HepG2 (cell line): Measurements from ENCODE around the gene UXS1. TPM values are rescaled to one million over a fixed set of nuclear protein-coding genes. Genes with fewer than 3 reads are reported as not detected.

Experiments
- ATAC-seq: fragments of 200-7000 bp; cut with Tn5 transposase; 3 replicates; pipeline ENCODE4 v1.9.1; 2020; ENCODE audit warnings: mild to moderate bottlenecking, moderate library complexity
- BruUV-seq: library from RNA; stranded (reverse); fragments of 400-500 nt; replicated peaks from 2 replicates; lab custom pipeline; 2021; lab: Mats Ljungman, UMichigan
- CTCF ChIA-PET: fragments of 300-600 bp; formaldehyde crosslinking; extraction: SDS; loops from one replicate; lab custom pipeline; 2021; ENCODE audit warnings: low total read pairs, inconsistent platforms, low intra/inter-chr PET ratio; lab: Yijun Ruan, JAX
- POLR2A ChIA-PET: fragments of 350-600 bp; sonication (Branson Sonifier 250); formaldehyde crosslinking; loops from one replicate; lab custom pipeline; 2020; ENCODE audit warnings: antibody characterized with exemption, inconsistent platforms; lab: Yijun Ruan, JAX
- DNase-seq: peaks from one replicate; pipeline ENCODE4 v3.0.0-alpha.2; 2015; ENCODE audit warnings: low spot score
- FAIRE-seq: peaks from 3 replicates; lab custom pipeline; 2011; peaks lifted over from hg19 to GRCh38; lab: Jason Lieb, UNC
- H2AFZ ChIP-seq: one replicate; pipeline ENCODE4 v1.6.1; 2011; ENCODE audit warnings: low read length, inconsistent platforms
- H3K27ac ChIP-seq: fragments of 300-600 bp; 3 replicates; pipeline ENCODE4 v1.8.0; 2011; ENCODE audit warnings: mixed run types, mild to moderate bottlenecking, mixed read lengths, low read length, inconsistent platforms; ENCODE audit not compliant: insufficient read depth; ENCODE audit errors: extremely low read length
- H3K27me3 ChIP-seq, 2 experiments: fragments of 200-600 bp in 1 of 2; 2 replicates in 1 of 2; 3 replicates in 1 of 2; pipeline versions ENCODE4 v1.6.0 to v1.8.0; 2011; ENCODE audit warnings: low read length in 2 of 2, mild to moderate bottlenecking in 2 of 2, moderate library complexity in 2 of 2, inconsistent platforms in 1 of 2; ENCODE audit not compliant: insufficient read depth in 2 of 2, control insufficient read depth in 1 of 2
- H3K36me3 ChIP-seq, 2 experiments: fragments of 200-600 bp in 1 of 2; replicated peaks in 1 of 2; 2 replicates in 1 of 2; 3 replicates in 1 of 2; pipeline versions ENCODE4 v1.5.1 to v1.8.0; 2011; ENCODE audit warnings: low read length in 2 of 2, inconsistent platforms in 1 of 2; ENCODE audit not compliant: insufficient read depth in 2 of 2, control insufficient read depth in 1 of 2
- H3K4me1 ChIP-seq: 2 replicates; pipeline ENCODE4 v1.5.1; 2012; ENCODE audit warnings: low read length, inconsistent platforms; ENCODE audit not compliant: insufficient read depth
- H3K4me2 ChIP-seq: 2 replicates; pipeline ENCODE4 v1.6.0; 2011; ENCODE audit warnings: low read depth, low read length, inconsistent platforms
- H3K4me3 ChIP-seq, 3 experiments: fragments of 200-600 bp in 1 of 3; sonication (generic), shearing (Covaris generic) in 1 of 3; replicated peaks in 1 of 3; 2 replicates each; pipeline ENCODE4 v1.5.1; 2011 to 2016; ENCODE audit warnings: low read length in 3 of 3, inconsistent platforms in 2 of 3, low read depth in 2 of 3, mild to moderate bottlenecking in 2 of 3, control low read depth in 1 of 3, mixed read lengths in 1 of 3; ENCODE audit not compliant: insufficient read depth in 1 of 3
- H3K79me2 ChIP-seq: one replicate; pipeline ENCODE4 v1.6.1; 2011; ENCODE audit warnings: low read length, inconsistent platforms; ENCODE audit not compliant: insufficient read depth
- H3K9ac ChIP-seq: 2 replicates; pipeline ENCODE4 v1.6.0; 2011; ENCODE audit warnings: mild to moderate bottlenecking, low read depth, low read length, inconsistent platforms; ENCODE audit not compliant: insufficient read depth
- H3K9me3 ChIP-seq: 2 replicates; pipeline ENCODE4 v1.5.1; 2012; ENCODE audit warnings: mild to moderate bottlenecking, low read length
- H4K20me1 ChIP-seq: 2 replicates; pipeline ENCODE4 v1.6.0; 2011; ENCODE audit warnings: inconsistent platforms, mild to moderate bottlenecking, low read length, moderate library complexity; ENCODE audit not compliant: insufficient read depth
- BRCA1 ChIP-seq: sonication (generic); formaldehyde crosslinking; IDR thresholded peaks from 2 replicates; pipeline ENCODE4 v1.4.0; 2020; ENCODE audit warnings: missing genetic modification reagents
- GABPA ChIP-seq, 2 experiments: IDR thresholded peaks; 2 replicates each; pipeline ENCODE4 v1.6.1; 2011 to 2016; ENCODE audit warnings: low read depth in 2 of 2, low read length in 1 of 2, missing biosample characterization in 1 of 2, missing genetic modification characterization in 1 of 2
- HNRNPH1 ChIP-seq: fragments of 200-400 bp; formaldehyde crosslinking; optimal IDR thresholded peaks from 2 replicates; pipeline ENCODE3; 2017; ENCODE audit warnings: mild to moderate bottlenecking, low read depth, low read length
- YEATS2 ChIP-seq: sonication (generic); formaldehyde crosslinking; IDR thresholded peaks from 2 replicates; pipeline ENCODE4 v1.4.0; 2020; ENCODE audit warnings: missing genetic modification reagents, borderline replicate concordance
- ZFP82 ChIP-seq: sonication (generic); formaldehyde crosslinking; IDR thresholded peaks from 2 replicates; pipeline ENCODE4 v1.5.1; 2020; ENCODE audit warnings: mild to moderate bottlenecking, missing genetic modification reagents, borderline replicate concordance
- ZIK1 ChIP-seq: sonication (generic); formaldehyde crosslinking; IDR thresholded peaks from 2 replicates; pipeline ENCODE4 v1.5.0; 2020; ENCODE audit warnings: mild to moderate bottlenecking, low read depth, missing genetic modification reagents, borderline replicate concordance
- ZNF660 ChIP-seq: sonication (generic); formaldehyde crosslinking; IDR thresholded peaks from 2 replicates; pipeline ENCODE4 v1.5.1; 2020; ENCODE audit warnings: mild to moderate bottlenecking, low read depth, missing genetic modification reagents, borderline replicate concordance
- WGBS: methylation state at CpG from one replicate; pipeline ENCODE4 v1.1.6; 2017; ENCODE audit warnings: low lambda C conversion rate; 5-methylcytosine and 5-hydroxymethylcytosine counted together
- in situ Hi-C: cut with HindIII; loops from 2 replicates; pipeline ENCODE4 v1.10.0; 2017; ENCODE audit warnings: low pct_unique_long_range_greater_than_20kb; ENCODE audit not compliant: extremely low pct_ligation_motif_present
- intact Hi-C: fragments of 100-400 bp; cut with micrococcal nuclease; formaldehyde crosslinking; loops from one replicate; pipeline ENCODE4 v1.10.0; 2022; ENCODE audit not compliant: unreplicated experiment
- polyA plus RNA-seq, 8 experiments: library from polyadenylated mRNA; depleted of rRNA in 3 of 8; stranded (reverse) in 7 of 8; unstranded in 1 of 8; fragments of >200 nt; fragmentation: Illumina TruSeq in 4 of 8; extraction: Trizol in 4 of 8; gene quantifications; 2 replicates each; pipeline versions ENCODE4 v1.2.1 to v1.2.3, GENCODE V29; 2011 to 2016; ENCODE audit warnings: low read depth in 4 of 8, missing spikeins in 1 of 8, mixed read lengths in 1 of 8; ENCODE audit not compliant: insufficient read depth in 1 of 8
- total RNA-seq, 5 experiments: library from RNA; depleted of rRNA; stranded (reverse); fragments of >200 nt; fragmentation: Illumina TruSeq; extraction: Trizol; gene quantifications; 2 replicates each; pipeline ENCODE4 v1.2.3, GENCODE V29; 2016; ENCODE audit warnings: low read depth in 1 of 5
- TF ChIP-seq, protein P1 (sequence below): sonication (generic); formaldehyde crosslinking; IDR thresholded peaks from 2 replicates; pipeline ENCODE4 v1.5.0; 2020; ENCODE audit warnings: mild to moderate bottlenecking, missing genetic modification reagents, moderate library complexity

UXS1 gene
- total and polyA plus RNA-seq, 2 of the 13 experiments (the other 11 are each of a cell fraction or from before 2014, with no cell fraction given): 53.3 to 110 TPM

DNA sequence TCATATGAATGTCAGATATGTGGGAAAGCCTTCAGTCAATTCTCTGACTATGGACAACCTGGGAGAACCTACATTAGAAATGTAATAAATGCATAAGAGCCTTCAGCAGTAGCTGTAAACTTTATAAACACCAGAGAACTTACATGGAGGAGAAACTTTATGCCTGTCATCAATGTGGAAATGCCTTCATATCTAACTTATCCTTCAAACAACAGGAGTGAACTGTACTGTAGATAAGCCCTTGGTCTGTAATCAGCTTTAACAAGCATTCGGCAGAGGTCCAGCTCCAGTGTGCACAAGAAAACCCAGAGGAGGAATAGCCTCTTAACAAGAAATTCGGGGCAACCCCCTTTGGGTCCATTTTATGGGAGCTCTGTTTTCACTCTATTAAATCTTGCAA, 14.8 kb upstream of the UXS1 start:
- Histone ChIP-seq H3K4me2 (no peak overlapping the region), H3K79me2 (no peaks in the 10 kb centered on the region), H4K20me1 (no peaks in the 10 kb centered on the region), H3K27ac (no peak overlapping the region), H3K27me3 (peaks cover 0 to 13% of the 10 kb centered on the region in 2 experiments; a peak in 4 of 5 replicates), H3K36me3 (no peaks in the 10 kb centered on the region), H3K4me1 (no peaks in the 10 kb centered on the region), H3K4me3 (no peak overlapping the region), H3K9me3 (no peaks in the 10 kb centered on the region), H2AFZ (no peak overlapping the region), H3K9ac (no peak overlapping the region)
- 10% methylated on average over 2 of the region's 2 CpGs for WGBS
- BruUV-seq: no TSS peak
- no peak for FAIRE-seq
- intact Hi-C loops (no loop called here), in situ Hi-C loops (no loop called here)
- POLR2A ChIA-PET: no interaction called here
- no peak for DNase-seq
- CTCF ChIA-PET: no interaction called here
- no peak for ATAC-seq
- TF ChIP-seq HNRNPH1: no peak
- TF ChIP-seq ZFP82 (CRISPR knock-in tag): no peak
- TF ChIP-seq YEATS2: no peak
- no peak for TF ChIP-seq GABPA (IDR thresholded peaks at IDR 0.05; ENCODE audit: low read depth, low read length)
- no peak for TF ChIP-seq GABPA (CRISPR knock-in tag; IDR thresholded peaks at IDR 0.05; ENCODE audit: low read depth)
- no peak for TF ChIP-seq ZIK1 (CRISPR knock-in tag)
- no peak for TF ChIP-seq ZNF660 (CRISPR knock-in tag)

DNA sequence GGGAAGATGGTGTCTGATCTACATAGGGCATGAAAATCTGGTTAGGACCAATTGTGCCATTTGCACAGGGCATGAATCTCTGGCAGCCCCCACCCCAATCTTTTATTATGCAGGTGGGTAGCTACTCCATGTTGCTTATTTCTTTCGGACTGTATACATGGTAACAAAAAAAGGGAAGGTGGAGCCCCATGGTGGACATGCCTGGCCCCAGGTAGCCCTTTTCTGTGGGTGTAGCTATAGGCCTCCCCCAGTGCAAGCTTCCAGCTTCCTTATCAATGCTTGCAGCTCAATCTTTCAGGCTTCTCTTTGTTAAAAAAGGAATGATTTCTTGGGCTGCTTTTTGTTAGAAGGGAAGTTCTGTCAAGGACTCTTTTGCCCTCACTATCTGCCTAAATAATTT, 14.3 kb upstream of the UXS1 start:
- no peaks in the 10 kb centered on the region for H3K79me2 ChIP-seq
- ATAC-seq (no peak), DNase-seq (no peak), FAIRE-seq (no peak)
- no peak overlapping the region for H2AFZ ChIP-seq
- H4K20me1 ChIP-seq: no peaks in the 10 kb centered on the region
- peaks cover 0 to 12% of the 10 kb centered on the region in 2 experiments; a peak in 4 of 5 replicates for H3K27me3 ChIP-seq
- intact Hi-C loops: no loop called here
- WGBS: 17% methylated on average over 1 of the region's 1 CpG
- H3K9me3 ChIP-seq: no peaks in the 10 kb centered on the region
- H3K4me1 ChIP-seq: no peaks in the 10 kb centered on the region
- no peak overlapping the region for H3K9ac ChIP-seq
- BruUV-seq: no TSS peak
- H3K4me2 ChIP-seq: no peak overlapping the region
- no peaks in the 10 kb centered on the region for H3K36me3 ChIP-seq
- no peak overlapping the region for H3K4me3 ChIP-seq
- in situ Hi-C loops: no loop called here
- no peak overlapping the region for H3K27ac ChIP-seq
- no peak for TF ChIP-seq BRCA1 (CRISPR knock-in tag)
- TF ChIP-seq, protein P1, sequence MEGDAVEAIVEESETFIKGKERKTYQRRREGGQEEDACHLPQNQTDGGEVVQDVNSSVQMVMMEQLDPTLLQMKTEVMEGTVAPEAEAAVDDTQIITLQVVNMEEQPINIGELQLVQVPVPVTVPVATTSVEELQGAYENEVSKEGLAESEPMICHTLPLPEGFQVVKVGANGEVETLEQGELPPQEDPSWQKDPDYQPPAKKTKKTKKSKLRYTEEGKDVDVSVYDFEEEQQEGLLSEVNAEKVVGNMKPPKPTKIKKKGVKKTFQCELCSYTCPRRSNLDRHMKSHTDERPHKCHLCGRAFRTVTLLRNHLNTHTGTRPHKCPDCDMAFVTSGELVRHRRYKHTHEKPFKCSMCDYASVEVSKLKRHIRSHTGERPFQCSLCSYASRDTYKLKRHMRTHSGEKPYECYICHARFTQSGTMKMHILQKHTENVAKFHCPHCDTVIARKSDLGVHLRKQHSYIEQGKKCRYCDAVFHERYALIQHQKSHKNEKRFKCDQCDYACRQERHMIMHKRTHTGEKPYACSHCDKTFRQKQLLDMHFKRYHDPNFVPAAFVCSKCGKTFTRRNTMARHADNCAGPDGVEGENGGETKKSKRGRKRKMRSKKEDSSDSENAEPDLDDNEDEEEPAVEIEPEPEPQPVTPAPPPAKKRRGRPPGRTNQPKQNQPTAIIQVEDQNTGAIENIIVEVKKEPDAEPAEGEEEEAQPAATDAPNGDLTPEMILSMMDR (CRISPR knock-in tag): 0 out of 2 replicates have a peak, but pooled peaks have one; percentile 3
- POLR2A ChIA-PET: no interaction called here
- CTCF ChIA-PET: no interaction called here
